Measurements from ENCODE around the gene SKI.

The SKI gene

DNA sequence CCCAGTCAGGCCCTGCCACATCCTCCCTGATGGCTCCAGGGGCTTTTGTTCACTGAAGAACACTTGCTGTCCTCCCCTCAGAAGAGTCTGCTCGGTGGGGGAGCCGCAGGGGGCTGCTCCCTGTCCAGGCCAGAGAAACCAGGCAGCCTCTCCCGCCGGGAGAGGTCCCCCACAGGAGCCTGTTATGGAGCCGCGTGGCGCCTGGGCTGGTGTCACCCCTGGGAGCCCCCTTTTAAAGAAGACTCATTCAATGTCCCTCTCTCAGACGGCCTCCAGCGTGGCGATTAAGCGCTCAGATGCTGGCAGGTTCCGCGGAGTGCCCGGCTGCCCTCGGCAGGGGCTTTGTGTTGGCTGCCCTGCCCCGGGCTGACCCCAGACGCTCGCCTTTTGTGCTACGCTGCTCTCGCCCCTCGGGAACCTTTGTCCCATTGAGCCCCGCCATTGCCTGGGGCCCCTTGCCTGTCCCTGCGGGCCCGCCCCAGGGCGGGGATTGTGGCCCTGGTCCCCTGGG, 43.1 kb downstream of the SKI start:
- Histone ChIP-seq H3K27ac (no peak overlapping the region), H3K36me3 (no peaks in the 10 kb centered on the region), H3K27me3 (no peaks in the 10 kb centered on the region), H3K4me3 (ENCODE audit: low read depth in 1 of 2, low read length in 1 of 2) (no peak overlapping the region), H3K4me1 (ENCODE audit: control insufficient read depth in 1 of 2, insufficient read depth in 1 of 2, low read depth in 1 of 2, low read length in 1 of 2) (peaks cover 0 to 6% of the 10 kb centered on the region in 2 experiments), H3K9me3 (no peaks in the 10 kb centered on the region)
- no peak for TF ChIP-seq CTCF (IDR thresholded peaks at IDR 0.05)

- Histone ChIP-seq H3K27me3 (no peaks in the 10 kb centered on the region), H3K4me1 (ENCODE audit: control insufficient read depth in 1 of 2, insufficient read depth in 1 of 2, low read depth in 1 of 2, low read length in 1 of 2) (peaks cover 0 to 10% of the 10 kb centered on the region in 2 experiments), H3K9me3 (no peaks in the 10 kb centered on the region), H3K27ac (no peak overlapping the region), H3K36me3 (no peaks in the 10 kb centered on the region), H3K4me3 (ENCODE audit: low read depth in 1 of 2, low read length in 1 of 2) (no peak overlapping the region)
- TF ChIP-seq CTCF (IDR thresholded peaks at IDR 0.05), result no peak
Measured at GRCh38 chr1:2271841-2272655, 43.9 kb downstream of the SKI start.

DNA sequence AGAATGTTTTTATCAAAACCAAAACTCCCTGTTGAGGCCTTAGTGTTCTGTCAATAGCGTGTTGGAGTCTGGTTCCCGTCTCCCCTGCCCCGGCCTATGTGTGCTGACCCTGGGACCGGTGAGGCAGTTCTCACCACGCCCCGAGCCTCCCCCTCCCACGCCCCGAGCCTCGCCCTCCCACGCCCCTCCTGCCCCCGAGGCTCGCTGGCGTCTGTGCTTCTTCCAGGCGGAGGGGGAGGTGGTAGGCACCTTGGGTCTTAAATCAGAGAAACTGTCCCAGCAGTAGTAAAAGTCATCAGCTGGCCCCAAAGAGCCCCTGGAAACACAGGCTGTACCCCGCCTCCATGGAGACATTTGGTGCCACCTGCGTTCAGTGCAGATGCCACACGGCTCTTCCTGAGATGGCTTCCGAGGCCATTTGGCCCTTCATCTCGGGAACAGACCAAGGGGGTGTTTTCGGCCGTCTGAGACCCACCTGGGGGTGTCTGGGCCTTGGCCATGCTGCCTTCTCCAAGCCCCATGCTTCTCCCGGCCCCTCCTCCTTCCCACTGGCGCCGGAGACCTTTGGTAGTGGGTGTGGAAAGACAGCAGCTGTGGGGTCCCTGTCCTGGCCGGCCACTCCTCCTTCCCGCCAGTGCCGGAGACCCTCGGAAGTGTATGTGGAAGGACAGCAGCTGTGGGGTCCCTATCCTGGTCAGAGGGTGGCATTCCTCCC, 44.7 kb downstream of the SKI start:
- Histone ChIP-seq H3K4me3 (ENCODE audit: low read depth in 1 of 2, low read length in 1 of 2) (no peak overlapping the region), H3K9me3 (no peaks in the 10 kb centered on the region), H3K27me3 (no peaks in the 10 kb centered on the region), H3K36me3 (peaks cover 4% of the 10 kb centered on the region), H3K4me1 (ENCODE audit: control insufficient read depth in 1 of 2, insufficient read depth in 1 of 2, low read depth in 1 of 2, low read length in 1 of 2) (peaks cover 0 to 10% of the 10 kb centered on the region in 2 experiments), H3K27ac (no peak overlapping the region)
- no peak for TF ChIP-seq CTCF (IDR thresholded peaks at IDR 0.05)

DNA sequence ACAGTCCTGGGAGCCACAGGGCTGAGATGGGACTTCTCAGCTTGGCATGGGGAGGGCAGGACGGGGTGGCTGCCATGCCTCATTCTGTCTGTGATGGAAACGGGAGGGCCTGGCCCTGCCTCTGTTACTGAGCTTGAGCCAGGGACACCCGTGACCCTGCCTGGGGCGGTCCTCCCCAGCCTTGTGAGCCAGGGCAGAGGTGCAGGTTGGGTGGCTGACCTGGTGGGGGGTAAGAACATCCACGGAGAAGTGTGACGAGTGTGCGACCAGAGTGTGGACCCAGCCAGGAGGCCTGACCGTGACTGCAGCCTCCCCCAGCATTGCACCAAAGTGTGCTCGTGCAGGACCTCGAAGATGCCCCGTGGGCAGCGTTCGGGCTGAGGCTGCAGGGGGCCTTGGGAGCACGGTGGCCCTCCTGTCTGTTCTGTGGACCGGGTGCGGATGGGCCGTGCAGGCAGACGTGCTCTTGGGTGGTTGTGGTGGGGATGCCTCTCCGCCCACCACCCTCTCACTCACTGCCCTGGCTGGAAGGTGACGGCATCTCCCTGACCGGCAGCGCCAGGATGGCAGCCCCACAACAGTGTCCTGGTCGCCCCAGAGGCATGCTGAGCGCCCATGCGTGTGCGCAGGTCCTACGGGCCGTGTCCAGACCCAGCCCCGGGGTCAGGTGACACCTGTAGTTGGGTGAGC, 45.4 kb downstream of the SKI start:
- TF ChIP-seq CTCF (IDR thresholded peaks at IDR 0.05), result no peak
- Histone ChIP-seq H3K9me3 (no peaks in the 10 kb centered on the region), H3K4me1 (ENCODE audit: control insufficient read depth in 1 of 2, insufficient read depth in 1 of 2, low read depth in 1 of 2, low read length in 1 of 2) (peaks cover 0 to 10% of the 10 kb centered on the region in 2 experiments), H3K27me3 (peaks cover 3% of the 10 kb centered on the region), H3K4me3 (ENCODE audit: low read depth in 1 of 2, low read length in 1 of 2) (no peak overlapping the region), H3K36me3 (peaks cover 6% of the 10 kb centered on the region), H3K27ac (no peak overlapping the region)

DNA sequence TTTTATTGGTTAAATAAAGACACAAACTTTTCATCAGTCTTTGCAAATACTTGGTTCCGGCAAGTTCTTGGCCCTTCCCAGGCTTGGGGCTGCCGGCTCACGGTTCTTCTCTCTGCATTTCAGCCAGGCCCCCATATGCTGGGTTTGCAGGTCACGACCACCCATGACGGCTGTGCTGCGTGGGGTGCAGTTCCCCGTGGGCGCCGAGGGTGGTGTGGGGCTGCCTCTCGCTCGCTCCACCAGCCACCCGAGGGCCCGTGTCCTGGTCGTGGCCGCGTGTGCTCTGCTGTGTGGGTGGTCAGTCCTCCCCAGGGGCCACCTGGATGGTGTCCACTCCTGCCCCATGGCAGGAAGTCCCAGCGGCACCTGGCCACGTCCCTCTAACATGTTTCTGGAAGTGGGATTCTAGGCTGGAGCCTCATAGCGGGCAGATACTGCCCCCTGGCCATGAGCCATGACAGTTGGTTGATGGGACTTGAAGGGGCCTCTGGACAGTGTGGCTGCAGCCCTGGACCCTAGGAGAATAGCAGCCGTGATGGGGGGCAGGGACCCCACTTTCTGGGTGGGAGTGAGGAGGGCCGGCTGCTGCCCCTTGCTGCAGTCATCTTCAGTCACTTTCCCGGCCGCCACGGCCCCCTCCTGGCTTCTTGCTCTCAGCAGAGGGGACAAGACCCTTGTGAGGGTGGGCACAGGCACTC, 46.3 kb downstream of the SKI start:
- H3K27ac ChIP-seq, result no peak overlapping the region
- TF ChIP-seq CTCF (IDR thresholded peaks at IDR 0.05), result no peak
- peaks cover 6% of the 10 kb centered on the region for H3K36me3 ChIP-seq
- H3K27me3 ChIP-seq, result peaks cover 12% of the 10 kb centered on the region
- H3K4me1 ChIP-seq (ENCODE audit: control insufficient read depth in 1 of 2, insufficient read depth in 1 of 2, low read depth in 1 of 2, low read length in 1 of 2), result peaks cover 0 to 10% of the 10 kb centered on the region in 2 experiments
- no peak overlapping the region for H3K4me3 ChIP-seq (ENCODE audit: low read depth in 1 of 2, low read length in 1 of 2)
- no peaks in the 10 kb centered on the region for H3K9me3 ChIP-seq

Data from neutrophil (primary cell).